Measurements from ENCODE around the gene ZFP92. TPM values are rescaled to one million over a fixed set of nuclear protein-coding genes. Genes with fewer than 3 reads are reported as not detected.

The ZFP92 gene
- polyA plus RNA-seq, 1 donor from 2014 or later, result not detected

- no peak overlapping the region for H2AFZ ChIP-seq (ENCODE audit: low read depth, low read length)
- no peak overlapping the region for H3K9ac ChIP-seq (ENCODE audit: low read length)
- H3K9me3 ChIP-seq (ENCODE audit: low read length), result no peaks in the 10 kb centered on the region
- H4K20me1 ChIP-seq (ENCODE audit: insufficient read depth), result no peaks in the 10 kb centered on the region
- no peaks in the 10 kb centered on the region for H3K79me2 ChIP-seq (replicated peaks; ENCODE audit: insufficient read depth, low read length)
- no peak overlapping the region for H3K4me2 ChIP-seq (ENCODE audit: low read length)
- H3K36me3 ChIP-seq (ENCODE audit: insufficient read depth, low read length), result no peaks in the 10 kb centered on the region
- H3K9me2 ChIP-seq (ENCODE audit: insufficient read depth, low read length), result no peaks in the 10 kb centered on the region
- no peak overlapping the region for H3K4me3 ChIP-seq (ENCODE audit: low read length)
- no peak for TF ChIP-seq EP300 (conservative IDR thresholded peaks at IDR 0.05; ENCODE audit: poor library complexity, severe bottlenecking)
- TF ChIP-seq CTCF (IDR thresholded peaks at IDR 0.05; ENCODE audit: poor library complexity, severe bottlenecking), result no peak
- no peak for TF ChIP-seq TAF1 (IDR thresholded peaks at IDR 0.05; ENCODE audit: low read depth)
- no peak for TF ChIP-seq POLR2AphosphoS5 (IDR thresholded peaks at IDR 0.05)
- no peak for TF ChIP-seq REST (IDR thresholded peaks at IDR 0.05; ENCODE audit: borderline replicate concordance)
- TF ChIP-seq SMC3 (conservative IDR thresholded peaks at IDR 0.05; ENCODE audit: poor library complexity), result no peak
- TF ChIP-seq EZH2 (IDR thresholded peaks at IDR 0.05; ENCODE audit: borderline replicate concordance, insufficient read depth, low read length, poor library complexity, severe bottlenecking), result no peak
- no peak for TF ChIP-seq RAD21 (conservative IDR thresholded peaks at IDR 0.05)
- no peak for TF ChIP-seq MXI1 (conservative IDR thresholded peaks at IDR 0.05; ENCODE audit: poor library complexity, severe bottlenecking)
- H3F3A ChIP-seq (ENCODE audit: insufficient read depth, low read length, poor library complexity, severe bottlenecking), result no peaks in the 10 kb centered on the region
- H3K27ac ChIP-seq (ENCODE audit: low read length), result no peak overlapping the region
- no peaks in the 10 kb centered on the region for H3K27me3 ChIP-seq (ENCODE audit: insufficient read depth, low read depth, low read length)
Observed at GRCh38 chrX:153400146-153401132, 10.8 kb upstream of the ZFP92 start.

GRCh38 chrX:153401133-153401764 is 10.0 kb upstream of the ZFP92 start, which contains the start of gene PNMA6E:
Gene PNMA6E, minus strand, starts transcription at chrX:153401350. Its CDS starts 2,501 bp downstream, at chrX:153398849.
- H3K9ac ChIP-seq (ENCODE audit: low read length), result no peak within 1 kb of the TSS
- H2AFZ ChIP-seq (ENCODE audit: low read depth, low read length), result no peak within 1 kb of the TSS
- H3K27ac ChIP-seq (ENCODE audit: low read length), result no peak within 1 kb of the TSS
- no peaks in the 10 kb centered on the region for H3K36me3 ChIP-seq (ENCODE audit: insufficient read depth, low read length)
- H3F3A ChIP-seq (ENCODE audit: insufficient read depth, low read length, poor library complexity, severe bottlenecking), result no peaks in the 10 kb centered on the region
- H3K4me2 ChIP-seq (ENCODE audit: low read length), result no peak within 1 kb of the TSS
- H3K27me3 ChIP-seq (ENCODE audit: insufficient read depth, low read depth, low read length), result no peaks in the 10 kb centered on the region
- H3K9me2 ChIP-seq (ENCODE audit: insufficient read depth, low read length), result no peaks in the 10 kb centered on the region
- H4K20me1 ChIP-seq (ENCODE audit: insufficient read depth), result no peaks in the 10 kb centered on the region
- H3K4me3 ChIP-seq (ENCODE audit: low read length), result no peak within 1 kb of the TSS
- no peak for TF ChIP-seq REST (IDR thresholded peaks at IDR 0.05; ENCODE audit: borderline replicate concordance)
- no peak for TF ChIP-seq RAD21 (conservative IDR thresholded peaks at IDR 0.05)
- TF ChIP-seq TAF1 (IDR thresholded peaks at IDR 0.05; ENCODE audit: low read depth), result no peak
- TF ChIP-seq EZH2 (IDR thresholded peaks at IDR 0.05; ENCODE audit: borderline replicate concordance, insufficient read depth, low read length, poor library complexity, severe bottlenecking), result no peak
- TF ChIP-seq CTCF (IDR thresholded peaks at IDR 0.05; ENCODE audit: poor library complexity, severe bottlenecking), result no peak
- H3K9me3 ChIP-seq (ENCODE audit: low read length), result no peaks in the 10 kb centered on the region
- no peaks in the 10 kb centered on the region for H3K79me2 ChIP-seq (replicated peaks; ENCODE audit: insufficient read depth, low read length)

Measured in neural cell (in vitro differentiated cells).